Femur (tissue), 1 donor: ENCODE measurements around the gene PKNOX2.

Experiments used
- DNase-seq: peaks from one replicate; pipeline ENCODE4 v3.0.0-alpha.2; 2017

PKNOX2 gene

GRCh38 chr11:125239585-125240560 is 75.3 kb downstream of the PKNOX2 start:
- DNase-seq = no peak

GRCh38 chr11:125241104-125241503 is 76.6 kb downstream of the PKNOX2 start:
- DNase-seq = no peak

- DNase-seq = no peak
These were observed 77.7 kb downstream of the PKNOX2 start for GRCh38 chr11:125242141-125242775.

GRCh38 chr11:125244166-125244565 is 79.6 kb downstream of the PKNOX2 start:
- no peak for DNase-seq

GRCh38 chr11:125245299-125245698 is 80.7 kb downstream of the PKNOX2 start:
- DNase-seq = no peak

GRCh38 chr11:125247431-125247830 is 82.9 kb downstream of the PKNOX2 start:
- no peak for DNase-seq

GRCh38 chr11:125250318-125251213 is 86.0 kb downstream of the PKNOX2 start:
- no peak for DNase-seq

GRCh38 chr11:125251214-125251545 is 86.6 kb downstream of the PKNOX2 start:
- DNase-seq = no peak

- DNase-seq = no peak
These were observed 87.4 kb downstream of the PKNOX2 start for GRCh38 chr11:125251956-125252355.

GRCh38 chr11:125253289-125253688 is 88.7 kb downstream of the PKNOX2 start:
- no peak for DNase-seq

- no peak for DNase-seq
These were observed 89.4 kb downstream of the PKNOX2 start for GRCh38 chr11:125253795-125254525.

GRCh38 chr11:125256541-125257189 is 92.1 kb downstream of the PKNOX2 start:
- DNase-seq = no peak

GRCh38 chr11:125257190-125257579 is 92.6 kb downstream of the PKNOX2 start:
- DNase-seq = no peak

GRCh38 chr11:125257751-125258150 is 93.2 kb downstream of the PKNOX2 start:
- no peak for DNase-seq

- DNase-seq = no peak
These were observed 93.9 kb downstream of the PKNOX2 start for GRCh38 chr11:125258291-125259032.

GRCh38 chr11:125261588-125261987 is 97.0 kb downstream of the PKNOX2 start:
- DNase-seq = no peak

- no peak for DNase-seq
These were observed 97.8 kb downstream of the PKNOX2 start for GRCh38 chr11:125262194-125262829.

GRCh38 chr11:125262830-125263218 is 98.3 kb downstream of the PKNOX2 start:
- DNase-seq = peak; percentile 59

- DNase-seq = peak; percentile 95
These were observed 98.8 kb downstream of the PKNOX2 start for GRCh38 chr11:125263268-125263790.
